Esophagus squamous epithelium (tissue), 4 donors: ENCODE measurements around the gene RREB1.

Experiments used
- CTCF ChIP-seq, 6 experiments: fragments of 450-650 bp in 4 of 6; fragments of 200-600 bp in 2 of 6; sonication (generic) in 2 of 6; IDR thresholded peaks; one replicate each; pipeline ENCODE4 v1.5.1; 2016 to 2019; ENCODE audit warnings: antibody characterized with exemption in 6 of 6, mild to moderate bottlenecking in 4 of 6, moderate library complexity in 4 of 6
- POLR2A ChIP-seq, 4 donors: fragments of 450-650 bp; IDR thresholded peaks; one replicate each; pipeline ENCODE4 v1.6.1; 2017; ENCODE audit warnings: antibody characterized with exemption in 4 of 4, mild to moderate bottlenecking in 4 of 4, moderate library complexity in 3 of 4

GRCh38 chr6:7185561-7185960 lies 77.8 kb downstream of the RREB1 start:
- TF ChIP-seq CTCF (IDR thresholded peaks at IDR 0.05) (no peak), POLR2A (IDR thresholded peaks at IDR 0.05) (no peak)
